K562 treated with DMSO at 1 percent for 4 hours (cell line): Measurements from ENCODE around the gene DEDD2. TPM values are rescaled to one million over a fixed set of nuclear protein-coding genes. Genes with fewer than 3 reads are reported as not detected.

Experiments
- total RNA-seq: library from RNA; unstranded; fragments of 300-600 nt; gene quantifications from 2 replicates; pipeline ENCODE4 v1.2.3, GENCODE V29; 2022; ENCODE audit not compliant: insufficient read depth

DEDD2 gene
- total RNA-seq = 49.6 and 66.4 TPM in 2 replicates

GRCh38 chr19:42217520-42218437 is at the start of gene DEDD2:
TSS of gene DEDD2 (minus strand) at chr19:42217677. CDS start at chr19:42217007, 670 bp downstream.

GRCh38 chr19:42254850-42255765 is 37.6 kb upstream of the DEDD2 start, which contains the start of gene ERF:
TSS of gene ERF (minus strand) at chr19:42255128. CDS start at chr19:42254999, 129 bp downstream.

GRCh38 chr19:42242512-42243409 is 25.3 kb upstream of the DEDD2 start, which contains the start of gene GSK3A:
TSS of gene GSK3A (minus strand) at chr19:42242602. CDS start at chr19:42242465, 137 bp downstream.

GRCh38 chr19:42219812-42220750 is 2.6 kb upstream of the DEDD2 start, which contains the start of gene ZNF526:
TSS of gene ZNF526 (plus strand) at chr19:42220312. CDS start at chr19:42224404, 4,092 bp downstream.

Other genes starting within 250 kb of the DEDD2 start
- 0.46 and 1.0 TPM in 2 replicates for gene ATP1A3, start 223.4 kb downstream of the DEDD2 start, total RNA-seq
- 5.3 and 5.7 TPM in 2 replicates for gene GRIK5, start 147.5 kb downstream of the DEDD2 start, total RNA-seq
- gene ZNF574, start 141.5 kb downstream of the DEDD2 start, total RNA-seq = 21.3 and 29.6 TPM in 2 replicates
- gene POU2F2, start 85.2 kb downstream of the DEDD2 start, total RNA-seq = 0.35 and 0.50 TPM in 2 replicates
- 6.2 and 6.9 TPM in 2 replicates for gene ZNF526, start 2.6 kb upstream of the DEDD2 start, total RNA-seq
- gene GSK3A, start 24.9 kb upstream of the DEDD2 start, total RNA-seq = 75.3 and 83.6 TPM in 2 replicates
- gene ERF, start 37.5 kb upstream of the DEDD2 start, total RNA-seq = 35.7 and 71.0 TPM in 2 replicates
- gene CIC, start 51.6 kb upstream of the DEDD2 start, total RNA-seq = 43.1 and 55.1 TPM in 2 replicates
- gene PRR19, start 84.5 kb upstream of the DEDD2 start, total RNA-seq = 1.4 TPM in 1 of 2 replicates, not detected in the other
- gene PAFAH1B3, start 84.9 kb upstream of the DEDD2 start, total RNA-seq = 99.3 and 130 TPM in 2 replicates
- gene TMEM145, start 95.6 kb upstream of the DEDD2 start, total RNA-seq = 0.79 TPM in 1 of 2 replicates, not detected in the other
- gene MEGF8, start 108.0 kb upstream of the DEDD2 start, total RNA-seq = 13.9 and 17.3 TPM in 2 replicates
- gene CNFN, start 172.6 kb upstream of the DEDD2 start, total RNA-seq = not detected in 2 replicates
- not detected in 2 replicates for gene LIPE, start 209.7 kb upstream of the DEDD2 start, total RNA-seq
- not detected in 2 replicates for gene CXCL17, start 225.3 kb upstream of the DEDD2 start, total RNA-seq